DMS 273 (cell line): Measurements from ENCODE around the gene OPCML.

ENCODE experiments used
- DNase-seq: peaks from one replicate; lab custom pipeline; 2025; ENCODE audit not compliant: unreplicated experiment; lab: John Stamatoyannopoulos, UW

OPCML gene

DNA sequence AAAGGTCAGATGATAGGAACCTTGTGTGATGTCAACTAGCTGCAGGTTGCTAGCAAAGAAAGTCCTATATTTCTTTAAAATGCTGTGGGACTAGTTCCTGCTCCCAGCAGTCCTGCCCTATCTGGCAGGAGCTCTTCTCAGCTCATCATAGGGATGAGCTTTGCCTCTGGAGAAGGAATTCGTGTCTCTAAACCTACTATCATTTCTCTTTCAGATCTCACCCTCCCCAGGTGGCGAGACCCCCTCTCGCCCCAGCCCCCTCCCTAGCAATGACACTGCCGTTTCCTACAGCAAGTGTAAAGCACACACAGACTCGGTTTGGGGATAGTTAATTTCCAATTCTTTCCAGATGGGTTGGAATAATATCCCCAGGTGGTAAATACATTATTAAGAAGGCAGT, 533.3 kb downstream of the OPCML start:
- DNase-seq: no peak

GRCh38 chr11:132997396-132997795, 534.9 kb downstream of the OPCML start:
- no peak for DNase-seq

GRCh38 chr11:132994966-132995365, 537.3 kb downstream of the OPCML start:
- DNase-seq: no peak

- DNase-seq: no peak
Measured at GRCh38 chr11:132993991-132994502, 538.3 kb downstream of the OPCML start.

DNA sequence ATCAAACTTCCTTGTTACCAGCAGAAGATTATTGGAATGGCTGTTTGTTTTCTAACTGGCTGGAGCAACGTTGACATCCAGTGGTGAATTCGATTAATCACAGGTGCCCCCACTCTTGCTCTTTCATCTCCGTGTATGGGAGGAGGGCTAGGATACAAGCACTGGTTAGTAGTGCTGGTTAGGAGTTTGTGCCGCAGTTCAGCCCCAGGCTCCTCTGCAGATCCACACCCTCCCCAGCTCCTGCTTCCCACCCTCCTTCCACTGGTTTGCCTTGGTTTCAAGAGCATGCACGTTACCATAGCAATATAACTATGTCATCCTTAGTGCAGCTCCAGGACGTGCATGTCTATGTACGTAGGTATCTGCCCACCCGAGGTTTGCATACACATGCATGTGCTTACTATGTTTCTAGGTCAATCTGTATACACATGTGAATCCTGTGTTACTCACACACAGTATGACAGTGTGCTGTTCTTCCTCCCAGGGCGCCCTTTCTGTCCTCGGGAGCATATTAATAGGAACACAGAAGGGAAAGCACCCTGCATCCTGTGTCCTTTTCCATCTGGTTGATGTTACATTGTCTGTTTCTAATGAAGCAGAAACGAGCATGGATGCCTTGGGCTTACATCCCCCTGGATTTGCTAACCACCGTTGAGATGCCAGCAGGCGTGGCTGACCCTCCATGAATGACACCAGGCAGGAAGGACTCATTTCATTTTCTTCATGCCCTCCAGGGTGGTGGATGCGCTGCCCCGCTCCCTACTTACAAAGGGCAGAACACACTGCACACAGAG, 539.3 kb downstream of the OPCML start:
- no peak for DNase-seq

- no peak for DNase-seq
Measured at GRCh38 chr11:132988411-132988810, 543.9 kb downstream of the OPCML start.

- DNase-seq: no peak
Measured at GRCh38 chr11:132987936-132988335, 544.4 kb downstream of the OPCML start.

GRCh38 chr11:132983641-132983978, 548.7 kb downstream of the OPCML start:
- DNase-seq: no peak

- DNase-seq: no peak
Measured at GRCh38 chr11:132982772-132983640, 549.3 kb downstream of the OPCML start.

GRCh38 chr11:132981131-132981956, 551.0 kb downstream of the OPCML start:
- DNase-seq: no peak

GRCh38 chr11:132980670-132981069, 551.6 kb downstream of the OPCML start:
- no peak for DNase-seq

- DNase-seq: no peak
Measured at GRCh38 chr11:132977746-132978145, 554.6 kb downstream of the OPCML start.

DNA sequence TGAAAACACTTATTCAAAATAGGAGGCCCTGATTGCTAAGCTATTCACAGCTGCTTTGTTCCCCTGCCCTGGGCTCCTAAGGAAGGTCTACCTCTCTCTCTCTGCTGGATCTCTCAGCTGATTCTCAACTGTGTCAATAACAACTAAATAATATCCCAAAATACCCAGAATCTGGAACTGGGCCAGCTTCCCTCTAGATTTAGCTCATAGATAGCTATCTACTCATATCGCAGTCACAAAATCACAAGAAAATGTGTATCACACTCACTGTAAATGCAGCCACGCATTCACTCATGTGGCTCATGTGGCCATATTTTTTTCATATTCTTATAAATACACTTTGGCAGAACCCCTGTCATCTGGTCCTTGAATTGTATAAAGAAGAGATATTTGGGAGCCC, 555.1 kb downstream of the OPCML start:
- no peak for DNase-seq

GRCh38 chr11:132976115-132976514, 556.2 kb downstream of the OPCML start:
- DNase-seq: no peak

GRCh38 chr11:132973686-132974085, 558.6 kb downstream of the OPCML start:
- no peak for DNase-seq

DNA sequence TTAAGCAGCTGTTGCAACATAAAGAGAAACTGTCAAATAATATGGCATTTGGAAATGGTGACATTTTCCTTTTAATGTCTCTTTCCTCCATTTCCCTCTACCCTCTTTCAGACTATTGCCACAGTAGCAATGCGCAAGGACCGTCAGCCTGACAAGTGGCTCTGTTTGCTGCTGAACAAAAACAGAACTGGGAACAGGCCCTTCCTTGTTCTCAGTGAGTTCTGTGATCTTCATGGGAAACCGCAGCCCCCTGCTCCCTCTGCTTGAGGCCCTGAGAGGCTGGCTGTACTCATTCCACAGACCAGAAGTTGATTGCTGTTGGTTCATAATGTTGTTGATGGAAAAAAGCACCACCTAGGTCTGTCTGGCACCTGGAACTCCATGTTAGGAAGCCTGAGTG, 559.7 kb downstream of the OPCML start:
- DNase-seq: no peak

GRCh38 chr11:132971351-132971750, 561.0 kb downstream of the OPCML start:
- no peak for DNase-seq

- no peak for DNase-seq
Measured at GRCh38 chr11:132969892-132970291, 562.4 kb downstream of the OPCML start.

GRCh38 chr11:132962041-132962440, 570.3 kb downstream of the OPCML start:
- DNase-seq: no peak

DNA sequence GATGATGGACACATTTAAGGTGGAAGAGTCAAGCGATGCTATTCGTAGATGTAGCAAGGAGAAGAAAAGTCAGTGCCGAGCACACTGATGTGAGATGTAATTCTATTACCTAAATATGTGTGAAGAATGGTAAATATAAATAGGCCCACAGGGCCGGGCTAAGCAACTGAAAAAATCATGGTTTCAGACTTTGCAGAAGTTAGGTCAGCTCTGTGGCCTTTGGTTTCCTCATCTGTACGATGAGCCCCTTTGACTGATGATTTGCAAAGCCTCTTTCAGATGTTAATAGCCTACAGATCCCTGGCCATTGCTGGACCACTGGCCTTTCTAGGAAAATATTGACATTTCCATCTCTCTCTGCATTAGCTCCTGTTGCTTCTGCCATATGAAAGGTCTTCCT, 570.8 kb downstream of the OPCML start:
- no peak for DNase-seq
